NCI-H146 treated with DMSO at 0.1 percent for 48 hours (cell line): Measurements from ENCODE around the gene SIK2.
"Not testable (repeated sequence)": the region's sequence is repeated elsewhere in the genome, so short reads cannot be mapped to it uniquely, and the experiment has no call there.

Source experiments
- DNase-seq: peaks from one replicate; lab custom pipeline; 2025; ENCODE audit not compliant: unreplicated experiment; lab: John Stamatoyannopoulos, UW

Gene SIK2

GRCh38 chr11:111748035-111748804, 146.0 kb downstream of the SIK2 start:
- no peak for DNase-seq

GRCh38 chr11:111749646-111750045, 147.4 kb downstream of the SIK2 start:
- DNase-seq = no peak

GRCh38 chr11:111756097-111756496, 153.8 kb downstream of the SIK2 start:
- DNase-seq = no peak

- DNase-seq = no peak
Measured at GRCh38 chr11:111759376-111759775, 157.1 kb downstream of the SIK2 start.

GRCh38 chr11:111759778-111760407, 157.6 kb downstream of the SIK2 start:
- DNase-seq = no peak

- DNase-seq = no peak
Measured at GRCh38 chr11:111761036-111761435, 158.8 kb downstream of the SIK2 start.

- no peak for DNase-seq
Measured at GRCh38 chr11:111762526-111762925, 160.3 kb downstream of the SIK2 start.

- DNase-seq = no peak
Measured at GRCh38 chr11:111762981-111763643, 160.9 kb downstream of the SIK2 start.

- no peak for DNase-seq
Measured at GRCh38 chr11:111764621-111765020, 162.4 kb downstream of the SIK2 start.

GRCh38 chr11:111765320-111765983, 163.2 kb downstream of the SIK2 start:
- peak; percentile 12 for DNase-seq

GRCh38 chr11:111765984-111766833, 164.0 kb downstream of the SIK2 start, which contains the start of gene PPP2R1B:
Gene PPP2R1B (minus strand): TSS chr11:111766389. CDS start chr11:111766361, 28 bp downstream.
- DNase-seq = peak; percentile 76

- no peak for DNase-seq
Measured at GRCh38 chr11:111766834-111767142, 164.5 kb downstream of the SIK2 start.

- no peak for DNase-seq
Measured at GRCh38 chr11:111770581-111771134, 168.4 kb downstream of the SIK2 start.

GRCh38 chr11:111771205-111771604, 169.0 kb downstream of the SIK2 start:
- not testable (repeated sequence) for DNase-seq

GRCh38 chr11:111772535-111772934, 170.3 kb downstream of the SIK2 start:
- no peak for DNase-seq

GRCh38 chr11:111774955-111775710, 172.9 kb downstream of the SIK2 start:
- DNase-seq = no peak

- no peak for DNase-seq
Measured at GRCh38 chr11:111776398-111777093, 174.3 kb downstream of the SIK2 start.

- peak; percentile 38 for DNase-seq
Measured at GRCh38 chr11:111777094-111778046, 175.1 kb downstream of the SIK2 start.
